Measurements from ENCODE around the gene CCDC116.

The CCDC116 gene

DNA sequence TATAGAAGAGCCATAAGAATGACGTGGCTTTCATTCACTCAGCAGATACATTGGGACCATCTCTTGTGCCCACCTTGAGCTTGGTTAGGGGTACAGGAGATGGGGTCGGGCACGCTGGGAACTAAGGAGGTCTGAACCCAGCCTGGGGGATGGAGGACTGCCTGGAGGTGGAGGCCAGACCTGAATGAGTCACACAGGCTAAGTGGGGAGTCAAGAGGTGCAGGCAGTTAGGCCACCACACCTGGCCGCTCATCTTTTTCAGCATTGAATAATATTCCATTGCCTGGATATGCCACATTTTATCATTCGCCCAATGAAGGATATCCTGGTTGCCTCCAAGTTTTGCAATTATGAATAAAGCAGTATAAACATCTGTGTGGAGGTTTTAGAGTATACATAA, 29.4 kb downstream of the CCDC116 start:
- TF ChIP-seq SIN3A (IDR thresholded peaks at IDR 0.05; ENCODE audit: borderline replicate concordance, insufficient read depth, low read length): no peak
- TF ChIP-seq, protein P1, sequence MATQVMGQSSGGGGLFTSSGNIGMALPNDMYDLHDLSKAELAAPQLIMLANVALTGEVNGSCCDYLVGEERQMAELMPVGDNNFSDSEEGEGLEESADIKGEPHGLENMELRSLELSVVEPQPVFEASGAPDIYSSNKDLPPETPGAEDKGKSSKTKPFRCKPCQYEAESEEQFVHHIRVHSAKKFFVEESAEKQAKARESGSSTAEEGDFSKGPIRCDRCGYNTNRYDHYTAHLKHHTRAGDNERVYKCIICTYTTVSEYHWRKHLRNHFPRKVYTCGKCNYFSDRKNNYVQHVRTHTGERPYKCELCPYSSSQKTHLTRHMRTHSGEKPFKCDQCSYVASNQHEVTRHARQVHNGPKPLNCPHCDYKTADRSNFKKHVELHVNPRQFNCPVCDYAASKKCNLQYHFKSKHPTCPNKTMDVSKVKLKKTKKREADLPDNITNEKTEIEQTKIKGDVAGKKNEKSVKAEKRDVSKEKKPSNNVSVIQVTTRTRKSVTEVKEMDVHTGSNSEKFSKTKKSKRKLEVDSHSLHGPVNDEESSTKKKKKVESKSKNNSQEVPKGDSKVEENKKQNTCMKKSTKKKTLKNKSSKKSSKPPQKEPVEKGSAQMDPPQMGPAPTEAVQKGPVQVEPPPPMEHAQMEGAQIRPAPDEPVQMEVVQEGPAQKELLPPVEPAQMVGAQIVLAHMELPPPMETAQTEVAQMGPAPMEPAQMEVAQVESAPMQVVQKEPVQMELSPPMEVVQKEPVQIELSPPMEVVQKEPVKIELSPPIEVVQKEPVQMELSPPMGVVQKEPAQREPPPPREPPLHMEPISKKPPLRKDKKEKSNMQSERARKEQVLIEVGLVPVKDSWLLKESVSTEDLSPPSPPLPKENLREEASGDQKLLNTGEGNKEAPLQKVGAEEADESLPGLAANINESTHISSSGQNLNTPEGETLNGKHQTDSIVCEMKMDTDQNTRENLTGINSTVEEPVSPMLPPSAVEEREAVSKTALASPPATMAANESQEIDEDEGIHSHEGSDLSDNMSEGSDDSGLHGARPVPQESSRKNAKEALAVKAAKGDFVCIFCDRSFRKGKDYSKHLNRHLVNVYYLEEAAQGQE (IDR thresholded peaks at IDR 0.05; ENCODE audit: insufficient read depth in 1 of 2, low read depth in 2 of 2, low read length in 2 of 2): no peak
- no peak for TF ChIP-seq FOXP2 (optimal IDR thresholded peaks at IDR 0.05; ENCODE audit: borderline replicate concordance, extremely low read depth, extremely low read length, insufficient read depth)
- TF ChIP-seq POLR2AphosphoS5 (IDR thresholded peaks at IDR 0.05; ENCODE audit: low read depth, low read length): no peak
- no peak for TF ChIP-seq TAF1 (IDR thresholded peaks at IDR 0.05; ENCODE audit: borderline replicate concordance, insufficient read depth, low read length)

DNA sequence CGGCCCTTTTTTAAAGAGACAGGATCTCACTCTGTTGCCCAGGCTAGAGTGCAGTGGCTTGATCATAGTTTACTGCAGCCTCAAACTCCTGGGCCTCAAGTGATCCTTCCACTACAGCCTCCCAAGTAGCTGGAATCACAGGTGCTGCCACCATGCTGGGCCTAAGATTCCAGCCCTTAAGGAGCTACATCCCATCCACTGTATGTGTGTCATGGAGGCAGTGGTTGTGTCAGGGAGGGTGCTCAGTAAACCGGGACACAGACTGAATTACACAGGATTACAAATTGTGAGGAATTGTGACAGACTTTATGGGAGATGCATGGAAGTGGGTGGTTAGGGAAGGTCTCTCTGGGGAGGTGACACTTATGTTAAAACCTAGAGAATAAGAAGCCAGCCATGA, 31.2 kb downstream of the CCDC116 start:
- TF ChIP-seq TAF1 (IDR thresholded peaks at IDR 0.05; ENCODE audit: borderline replicate concordance, insufficient read depth, low read length) (no peak), POLR2AphosphoS5 (IDR thresholded peaks at IDR 0.05; ENCODE audit: low read depth, low read length) (no peak), FOXP2 (optimal IDR thresholded peaks at IDR 0.05; ENCODE audit: borderline replicate concordance, extremely low read depth, extremely low read length, insufficient read depth) (no peak), SIN3A (IDR thresholded peaks at IDR 0.05; ENCODE audit: borderline replicate concordance, insufficient read depth, low read length) (no peak)
- TF ChIP-seq, protein P1 (IDR thresholded peaks at IDR 0.05; ENCODE audit: insufficient read depth in 1 of 2, low read depth in 2 of 2, low read length in 2 of 2): no peak

DNA sequence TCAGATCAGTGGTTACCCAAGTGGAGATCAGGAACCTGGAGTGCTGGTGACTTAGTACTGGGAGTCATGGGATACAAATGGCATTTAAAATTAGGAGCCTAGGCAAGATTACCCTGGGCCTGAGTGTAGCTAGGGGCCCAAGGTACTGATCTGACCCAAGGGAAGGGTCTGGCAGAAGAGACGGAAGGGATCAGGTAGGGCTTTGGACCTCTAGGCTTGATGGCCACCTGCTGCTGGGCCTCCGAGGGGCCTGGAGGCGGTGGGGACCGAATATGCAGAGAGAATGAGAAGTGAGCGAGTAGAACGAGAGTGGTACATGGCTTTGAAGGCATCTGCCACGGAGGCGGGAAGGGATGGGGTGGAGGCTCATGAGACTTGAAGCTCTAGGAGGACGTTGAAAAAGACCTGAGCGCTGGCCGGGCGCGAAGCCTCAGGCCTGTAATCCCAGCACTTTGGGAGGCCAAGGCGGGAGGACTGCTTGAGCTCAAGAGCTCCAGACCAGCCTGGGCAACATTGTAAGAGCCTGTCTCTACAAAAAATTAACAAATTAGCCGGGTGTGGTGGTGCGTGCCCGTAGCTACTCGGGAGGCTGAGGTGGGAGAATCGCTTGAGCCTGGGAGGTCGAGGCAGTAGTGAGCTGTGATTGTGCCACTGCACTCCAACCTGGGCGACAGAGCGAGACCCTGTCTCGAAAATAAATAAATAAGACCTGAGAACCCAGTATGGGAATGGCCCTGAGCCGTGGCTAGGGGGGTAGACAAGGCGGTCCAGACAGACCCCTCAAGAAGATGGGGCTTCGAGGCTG, 32.7 kb downstream of the CCDC116 start:
- TF ChIP-seq FOXP2 (optimal IDR thresholded peaks at IDR 0.05; ENCODE audit: borderline replicate concordance, extremely low read depth, extremely low read length, insufficient read depth) (no peak), POLR2AphosphoS5 (IDR thresholded peaks at IDR 0.05; ENCODE audit: low read depth, low read length) (no peak), TAF1 (IDR thresholded peaks at IDR 0.05; ENCODE audit: borderline replicate concordance, insufficient read depth, low read length) (no peak), SIN3A (IDR thresholded peaks at IDR 0.05; ENCODE audit: borderline replicate concordance, insufficient read depth, low read length) (no peak)
- TF ChIP-seq, protein P1 (IDR thresholded peaks at IDR 0.05; ENCODE audit: insufficient read depth in 1 of 2, low read depth in 2 of 2, low read length in 2 of 2): no peak

DNA sequence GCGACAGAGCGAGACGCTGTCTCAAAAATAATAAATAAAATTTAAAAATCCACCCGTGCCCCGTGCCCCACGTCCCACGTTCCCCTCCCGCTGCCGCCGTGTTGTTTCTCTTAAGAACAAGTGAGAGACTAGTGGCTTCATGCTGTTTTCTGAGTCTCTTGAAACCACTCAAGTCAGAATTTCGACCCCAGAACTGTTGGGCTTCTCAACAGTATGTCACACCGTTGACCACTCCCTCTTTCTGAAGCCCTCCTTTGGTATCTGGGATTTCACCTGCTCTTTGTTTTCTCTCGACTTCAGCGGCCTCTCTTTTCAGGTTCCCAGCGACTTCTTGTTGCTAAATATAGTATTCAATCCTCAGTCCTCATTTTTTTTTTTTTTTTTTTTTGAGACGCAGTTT, 34.2 kb downstream of the CCDC116 start:
- TF ChIP-seq, protein P1 (IDR thresholded peaks at IDR 0.05; ENCODE audit: insufficient read depth in 1 of 2, low read depth in 2 of 2, low read length in 2 of 2): no peak
- TF ChIP-seq SIN3A (IDR thresholded peaks at IDR 0.05; ENCODE audit: borderline replicate concordance, insufficient read depth, low read length): no peak
- TF ChIP-seq POLR2AphosphoS5 (IDR thresholded peaks at IDR 0.05; ENCODE audit: low read depth, low read length): no peak
- no peak for TF ChIP-seq TAF1 (IDR thresholded peaks at IDR 0.05; ENCODE audit: borderline replicate concordance, insufficient read depth, low read length)
- no peak for TF ChIP-seq FOXP2 (optimal IDR thresholded peaks at IDR 0.05; ENCODE audit: borderline replicate concordance, extremely low read depth, extremely low read length, insufficient read depth)
